ENCODE data around the gene NUP188.
"Not testable (repeated sequence)": the region's sequence is repeated elsewhere in the genome, so short reads cannot be mapped to it uniquely, and the experiment has no call there.

The NUP188 gene

DNA sequence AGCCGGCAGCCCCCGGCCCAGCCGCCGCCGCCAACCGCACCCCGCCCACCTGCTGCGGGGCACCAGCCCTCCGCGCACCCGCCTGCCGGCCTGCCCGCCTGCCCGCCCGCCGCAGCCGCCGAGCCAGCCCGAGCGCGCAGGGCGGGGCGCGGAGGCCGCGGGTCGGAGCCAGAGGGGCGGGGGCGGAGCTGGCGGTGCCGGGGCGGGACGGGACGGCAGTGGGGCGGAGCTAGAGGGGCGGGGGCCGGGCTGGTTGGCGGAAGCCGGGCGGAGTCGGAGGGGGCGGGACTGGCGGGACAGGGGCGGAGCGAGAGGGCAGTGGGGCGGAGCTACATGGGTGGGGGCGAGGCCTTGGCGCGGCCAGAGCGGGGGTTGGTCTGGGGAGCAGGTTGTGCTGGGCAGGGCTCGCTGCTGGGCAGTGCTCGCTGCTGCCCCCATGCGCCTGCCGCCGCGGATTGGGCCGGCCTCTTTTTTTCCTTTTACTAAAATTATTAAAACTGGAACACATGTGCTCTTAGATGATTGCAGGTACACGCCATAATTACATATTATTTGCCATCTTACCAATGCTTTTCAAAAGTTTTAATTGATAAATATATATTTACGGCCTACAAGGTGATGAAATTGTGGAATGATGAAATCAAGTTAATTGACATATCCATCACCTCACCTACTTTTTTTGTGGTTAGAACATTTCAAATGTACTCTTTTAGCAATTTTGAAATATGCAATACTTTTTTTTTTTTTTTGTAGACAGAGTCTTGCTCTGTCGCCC lies 80.9 kb downstream of the NUP188 start, which contains the start of gene SH3GLB2:
Gene SH3GLB2 (minus strand): TSS at position 140 of the 775 bp plus-strand sequence. CDS start 177 bp downstream, outside the sequence.
- peak; percentile 93 for DNase-seq

DNA sequence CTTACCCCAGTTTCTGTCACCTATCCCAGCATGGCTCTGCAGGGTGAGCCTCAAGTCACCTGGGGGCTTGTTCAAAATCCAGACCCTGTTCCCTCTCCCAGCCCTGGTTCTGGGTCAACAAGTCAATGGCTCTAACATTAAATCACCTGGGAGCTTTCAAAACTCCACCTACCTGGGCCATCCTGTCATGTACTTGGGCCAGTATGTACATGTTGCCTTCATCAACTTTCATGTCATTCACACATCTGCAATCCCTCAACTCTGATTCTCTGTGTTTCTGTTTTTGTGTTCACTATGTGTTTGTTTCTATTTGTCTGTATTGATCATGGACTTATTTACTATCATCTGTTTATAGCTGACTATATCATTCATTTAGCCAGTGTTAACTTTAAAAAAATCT lies 82.7 kb downstream of the NUP188 start:
- DNase-seq, result no peak

DNA sequence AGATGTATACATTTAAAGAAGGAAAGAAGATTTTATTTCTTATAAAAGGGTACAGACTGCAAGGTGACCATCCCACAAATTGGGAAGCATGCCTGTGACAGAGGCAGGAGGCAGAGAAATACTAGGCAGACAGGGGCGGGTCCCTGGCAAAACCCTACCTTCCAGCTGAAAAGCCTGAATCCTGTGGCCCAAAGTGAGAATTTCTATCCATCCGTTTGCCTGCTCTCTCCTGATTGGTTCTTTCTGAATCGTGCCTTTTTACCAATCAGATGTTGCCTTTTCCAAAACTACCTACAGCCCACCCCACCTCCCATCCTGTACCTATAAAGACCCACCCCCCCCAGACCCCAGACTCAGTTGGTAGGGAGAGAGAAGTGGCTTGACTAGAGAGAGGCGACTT lies 84.0 kb downstream of the NUP188 start:
- no peak for DNase-seq

DNA sequence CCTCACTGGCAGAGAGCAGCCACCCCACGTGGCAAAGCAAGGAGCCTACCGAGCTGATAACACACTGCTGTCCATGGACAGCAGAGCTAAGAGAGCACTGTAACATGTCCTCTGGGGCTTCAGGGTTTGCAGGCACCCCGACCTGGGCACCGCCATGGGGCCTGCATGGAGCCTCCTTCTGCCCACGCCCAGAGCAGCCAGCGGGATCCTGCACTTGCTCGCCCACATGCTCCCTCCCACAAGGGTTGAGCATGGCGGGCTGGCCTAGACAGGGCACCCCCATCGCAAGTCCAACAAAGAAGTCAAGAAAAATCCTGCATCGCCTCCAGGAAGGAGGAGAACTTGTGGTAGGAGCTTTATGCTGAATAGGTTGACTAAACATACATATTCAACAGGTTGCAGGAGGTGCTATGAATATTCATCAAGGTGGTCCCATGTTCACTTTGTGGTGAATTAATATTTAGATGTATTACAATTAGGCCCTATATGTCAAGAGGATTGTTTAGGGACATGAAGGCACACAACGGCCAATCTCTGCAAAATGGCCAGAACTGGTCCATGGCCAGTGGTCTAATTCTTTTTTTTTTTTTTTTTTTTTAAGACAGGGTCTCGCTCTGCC lies 85.2 kb downstream of the NUP188 start:
- no peak for DNase-seq

DNA sequence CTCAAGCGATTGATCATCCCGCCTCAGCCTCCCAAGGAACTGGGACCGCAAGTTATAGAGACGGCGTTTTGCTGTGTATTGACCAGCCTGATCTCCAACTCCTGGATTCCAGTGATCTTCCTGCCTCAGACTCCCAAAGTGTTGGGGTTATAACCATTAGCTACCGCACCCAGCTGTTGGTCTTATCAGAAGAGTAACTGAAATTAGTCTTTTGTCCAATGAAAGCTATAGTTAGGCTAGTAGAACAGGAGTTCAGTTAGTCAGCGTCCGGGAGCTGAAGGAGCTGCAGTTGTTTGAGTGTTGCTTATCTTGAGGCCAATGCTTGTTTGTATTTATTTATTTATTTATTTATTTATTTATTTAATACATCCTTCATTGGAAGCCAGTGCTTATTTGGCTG lies 85.7 kb downstream of the NUP188 start:
- no peak for DNase-seq

DNA sequence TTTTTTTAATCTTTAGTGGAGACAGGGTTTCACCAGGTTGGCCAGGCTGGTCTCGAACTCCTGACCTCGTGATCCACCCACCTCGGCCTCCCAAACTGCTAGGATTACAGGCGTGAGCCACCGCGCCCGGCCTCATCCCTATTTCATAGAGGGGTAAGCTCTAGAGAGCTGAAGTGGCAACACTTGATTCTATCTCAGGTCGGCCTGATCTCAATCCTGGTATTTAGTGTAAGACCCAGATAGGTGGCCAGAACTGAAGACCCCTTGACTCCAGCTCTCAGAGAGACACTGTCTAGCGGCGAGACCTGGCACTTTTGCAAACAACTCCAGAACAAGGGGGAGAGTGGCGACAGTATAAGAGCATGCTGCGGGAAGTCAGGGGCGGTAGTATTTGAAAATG lies 88.3 kb downstream of the NUP188 start:
- DNase-seq, result not testable (repeated sequence)

DNA sequence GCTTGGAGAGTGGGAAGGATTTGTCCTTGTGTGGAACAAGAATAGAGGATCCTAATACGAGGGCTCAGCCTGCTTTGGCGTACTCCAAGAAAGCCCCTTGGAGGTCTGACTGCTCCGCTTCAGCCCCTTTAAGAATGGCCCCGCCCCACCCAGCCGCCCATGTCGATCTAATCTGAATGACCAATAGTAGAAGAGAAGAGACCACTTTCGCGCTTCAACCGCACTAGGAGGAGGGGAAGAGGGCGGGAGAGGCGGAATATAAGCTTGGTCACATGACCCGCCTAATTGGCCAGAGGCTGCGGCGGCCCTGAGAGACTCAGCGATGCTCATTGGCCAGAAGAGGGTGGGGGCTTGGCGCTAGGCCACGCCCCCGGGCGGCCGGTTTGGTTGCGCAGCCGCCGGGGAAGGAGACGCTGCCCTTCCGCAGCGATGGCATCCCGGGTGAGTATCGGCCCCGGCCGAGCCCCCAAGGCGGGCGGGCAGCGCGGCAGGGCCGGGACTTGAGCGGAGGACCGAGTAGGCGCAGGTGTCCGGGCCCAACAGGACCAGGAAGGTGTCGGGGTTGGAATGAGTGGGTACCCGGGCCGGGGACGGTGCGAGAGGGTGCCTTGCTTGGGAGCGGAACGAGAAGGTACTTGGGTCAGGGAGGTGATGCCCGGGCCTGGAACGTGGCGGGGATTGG lies 88.9 kb downstream of the NUP188 start, which contains the start of gene MIGA2:
Gene MIGA2 (plus strand): TSS at position 386 of the 682 bp plus-strand sequence. CDS start 3,969 bp downstream, outside the sequence.
- DNase-seq, result peak; percentile 86

DNA sequence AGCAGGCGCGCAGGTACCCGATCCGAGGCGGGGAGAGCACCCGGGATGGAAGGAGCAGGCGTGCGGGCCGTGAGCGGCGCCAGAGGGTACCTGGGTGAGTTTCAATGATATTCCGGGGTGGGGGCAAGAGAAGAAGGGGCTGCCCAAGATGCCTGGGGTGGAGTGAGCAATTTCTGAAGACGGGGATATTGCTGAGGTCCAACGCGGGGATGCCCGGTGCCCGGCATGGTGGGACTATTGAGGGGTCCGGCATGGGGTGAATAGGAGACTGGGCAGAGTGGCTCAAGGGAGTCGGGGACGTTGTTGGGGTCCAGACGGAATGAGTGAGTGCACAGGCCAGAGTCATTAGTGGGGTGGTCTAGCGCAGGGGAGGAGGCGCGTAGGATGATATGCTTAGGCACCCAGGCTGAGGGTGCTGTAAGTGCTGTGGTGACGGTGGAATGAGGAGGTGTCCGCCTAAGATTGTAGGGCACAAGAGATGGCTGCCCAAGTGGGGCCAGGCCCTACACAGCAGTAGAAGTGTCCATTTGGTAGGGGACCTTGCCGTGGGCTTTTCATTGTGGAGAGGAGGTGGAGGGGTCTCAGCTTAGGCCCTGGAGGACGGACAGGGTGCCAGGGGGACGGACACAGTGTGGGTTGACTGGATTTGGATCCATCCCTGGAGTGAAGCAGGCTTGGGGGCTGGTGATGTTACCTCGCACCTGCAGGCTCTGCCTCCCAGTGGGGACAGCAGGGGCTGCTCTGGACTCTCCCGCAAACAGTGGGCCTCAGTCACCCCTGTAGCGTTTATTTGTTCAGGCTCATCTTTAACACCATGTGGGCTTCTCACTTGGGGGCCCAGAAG lies 89.6 kb downstream of the NUP188 start:
- no peak for DNase-seq

DNA sequence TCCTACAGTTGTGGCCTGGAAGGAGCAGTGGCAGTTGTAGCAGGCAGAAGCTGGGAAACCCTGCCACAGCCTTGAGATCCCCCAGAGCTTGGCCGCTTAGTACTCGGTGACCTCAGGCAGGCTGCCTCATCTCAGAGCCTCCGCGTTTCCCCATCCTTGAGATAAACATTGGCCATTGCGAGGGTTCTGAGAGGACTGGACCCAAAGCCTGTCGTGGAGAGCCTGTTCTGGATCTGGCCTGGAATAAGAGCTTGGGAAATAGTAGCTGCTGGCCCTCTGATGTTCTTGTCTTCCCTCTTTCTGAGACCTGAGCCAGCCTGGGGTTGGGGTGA lies 90.2 kb downstream of the NUP188 start:
- no peak for DNase-seq

DNA sequence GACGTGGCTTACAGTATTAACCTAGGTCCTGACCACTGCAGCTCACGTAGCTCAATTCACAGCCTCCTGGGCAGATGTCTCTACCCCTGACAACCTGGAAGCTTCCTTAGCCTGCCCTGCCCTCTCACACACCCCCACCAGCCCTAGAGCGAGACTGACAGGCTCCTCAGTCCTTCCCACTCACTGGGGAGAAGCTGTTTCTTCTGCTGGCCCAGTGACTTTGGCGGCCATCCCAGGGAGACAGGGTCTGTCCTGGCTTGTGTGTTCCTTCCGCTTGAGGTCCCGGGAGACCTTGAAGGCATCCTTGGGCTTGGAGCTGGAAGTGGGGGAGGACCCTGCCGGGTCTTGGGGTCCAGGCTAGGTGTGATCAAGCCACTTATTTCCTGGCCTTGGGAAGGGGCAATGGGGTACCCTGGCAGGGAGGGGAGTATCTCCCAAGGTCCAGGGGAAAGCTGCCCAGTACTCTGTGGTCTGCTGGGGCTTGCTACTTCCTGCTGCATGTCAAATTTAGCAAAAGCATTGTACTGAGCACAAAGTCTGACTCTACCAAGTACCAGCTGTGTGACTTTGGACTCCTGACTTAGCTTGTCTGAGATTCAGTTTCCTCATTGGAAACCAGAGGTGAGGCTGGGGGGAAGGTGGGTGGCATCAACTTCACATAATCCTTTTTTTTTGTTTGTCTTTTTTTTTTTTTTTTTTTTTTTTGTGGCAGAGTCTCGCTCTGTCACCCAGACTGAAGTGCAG lies 90.8 kb downstream of the NUP188 start:
- DNase-seq, result no peak

DNA sequence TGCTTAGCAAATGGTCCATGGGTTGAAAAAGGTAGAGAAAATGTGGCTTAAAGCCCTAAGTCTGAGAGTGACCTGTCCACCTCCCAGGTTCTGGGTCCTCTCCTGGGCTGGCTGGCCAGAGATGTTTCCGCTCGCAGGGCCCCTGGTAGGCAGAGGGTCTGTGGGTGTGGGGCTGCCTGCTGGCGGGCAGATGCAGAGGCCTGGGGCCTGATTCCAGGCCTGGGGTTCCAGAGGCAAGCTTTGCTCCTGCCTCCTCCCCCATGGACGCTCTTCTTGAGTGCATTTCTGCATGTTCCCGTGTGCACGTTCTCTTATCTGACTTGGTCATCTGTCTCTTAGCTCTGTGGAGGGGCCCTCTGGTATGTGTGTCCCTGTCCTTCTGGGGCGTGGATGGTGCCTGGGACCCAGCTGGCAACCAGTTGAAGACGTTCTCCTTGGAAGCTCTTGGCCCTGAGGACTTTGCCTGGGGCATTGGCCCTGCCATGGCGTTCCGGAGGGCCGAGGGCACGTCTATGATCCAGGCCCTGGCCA lies 92.7 kb downstream of the NUP188 start:
- no peak for DNase-seq

DNA sequence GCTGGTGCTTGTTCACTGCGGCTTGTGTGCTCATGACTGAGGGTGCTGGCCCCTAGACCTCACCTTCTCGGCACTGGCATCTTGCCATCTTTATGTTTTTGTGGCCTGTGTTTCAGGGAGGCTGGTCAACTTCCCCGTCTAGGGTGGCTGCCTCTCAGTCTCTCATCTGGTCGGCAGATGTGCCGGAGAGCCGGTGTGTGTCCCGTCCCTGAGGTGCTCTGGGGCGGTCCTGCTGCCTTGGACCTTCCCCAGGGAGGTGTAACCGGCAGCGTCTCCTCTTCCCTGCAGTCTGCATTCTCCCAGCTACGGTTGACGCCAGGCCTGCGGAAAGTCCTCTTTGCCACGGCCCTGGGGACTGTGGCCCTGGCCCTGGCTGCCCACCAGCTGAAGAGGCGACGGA lies 94.5 kb downstream of the NUP188 start:
- DNase-seq, result no peak

DNA sequence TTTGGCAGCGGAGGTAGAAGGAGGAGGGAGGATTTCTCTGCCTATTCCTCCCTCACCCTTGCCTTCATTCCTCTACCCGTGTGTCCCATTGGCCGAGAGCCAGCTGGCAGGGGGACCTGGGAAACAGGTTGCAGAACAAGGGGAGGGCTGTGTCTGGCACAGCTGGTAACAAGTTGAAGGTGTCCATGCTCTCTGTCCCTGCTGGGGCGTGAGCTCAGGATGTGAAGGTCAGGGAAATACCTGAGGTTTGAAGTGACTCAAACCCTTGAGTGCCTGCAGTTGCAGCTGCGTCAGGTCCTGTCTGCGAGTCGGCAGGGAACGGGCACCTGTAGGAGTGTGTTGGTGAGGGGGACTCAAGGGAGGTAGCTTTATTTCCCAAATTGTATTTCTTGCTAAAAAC lies 105.1 kb downstream of the NUP188 start:
- DNase-seq, result no peak

DNA sequence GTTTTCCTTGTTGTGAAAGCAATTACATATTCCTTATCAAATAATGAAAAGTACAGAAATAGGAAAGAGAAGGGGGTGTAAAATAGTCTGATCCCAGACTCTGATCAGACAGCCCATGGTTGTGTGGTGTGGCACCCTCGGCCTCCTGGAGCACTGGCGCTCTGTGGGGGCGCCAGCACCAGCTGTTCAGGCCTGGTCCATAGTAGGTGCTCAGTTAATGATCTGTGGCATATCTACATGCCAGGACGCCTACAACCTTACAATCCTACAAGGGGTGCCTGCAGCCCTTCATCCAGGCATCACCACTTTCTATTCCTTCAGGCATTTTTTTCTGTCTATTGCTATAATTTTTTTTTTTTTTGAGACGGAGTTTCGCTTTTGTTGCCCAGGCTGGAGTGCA lies 105.5 kb downstream of the NUP188 start:
- DNase-seq, result no peak

DNA sequence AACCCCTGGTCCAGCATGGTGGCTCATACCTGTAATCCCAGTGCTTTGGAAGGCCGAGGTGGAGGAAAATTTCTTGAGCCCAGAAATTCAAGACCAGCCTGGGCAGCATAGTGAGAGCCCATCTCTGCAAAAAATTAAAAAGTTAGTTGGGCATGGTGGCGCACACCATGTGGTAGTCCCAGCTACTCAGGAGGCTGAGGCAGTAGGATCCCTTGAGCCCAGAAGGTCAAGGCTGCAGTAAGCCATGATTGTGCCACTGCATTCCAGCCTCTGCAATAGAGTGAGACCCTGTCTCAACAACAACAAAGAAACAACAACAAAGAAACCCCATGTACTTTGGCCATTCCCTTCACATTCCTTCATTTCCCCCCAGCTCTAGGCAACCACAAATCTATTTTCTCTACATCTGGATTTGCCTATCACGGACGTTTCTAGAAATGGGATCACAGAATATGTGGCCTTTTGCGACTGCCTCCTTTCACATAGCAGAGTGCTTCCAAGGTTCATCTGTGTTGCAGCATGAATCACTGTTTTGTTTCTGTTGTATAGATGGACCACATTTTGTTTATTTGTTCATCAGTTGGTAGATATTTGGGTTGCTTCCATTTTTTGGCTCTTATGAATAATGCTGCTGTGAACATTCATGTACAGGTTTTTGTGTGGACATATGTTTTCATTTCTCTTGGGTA lies 106.8 kb downstream of the NUP188 start:
- DNase-seq, result no peak
